Astrocyte (in vitro differentiated cells and primary cell): Measurements from ENCODE around the gene SYT8. TPM values are rescaled to one million over a fixed set of nuclear protein-coding genes. Genes with fewer than 3 reads are reported as not detected.

Source experiments
- DNase-seq: peaks from one replicate; pipeline ENCODE4 v3.0.0-alpha.2; 2010; ENCODE audit warnings: low read depth
- FAIRE-seq: peaks from 2 replicates; lab custom pipeline; 2011; peaks lifted over from hg19 to GRCh38; lab: Jason Lieb, UNC
- H2AFZ ChIP-seq: 2 replicates; pipeline ENCODE4 v1.6.0; 2012; ENCODE audit warnings: low read depth, low read length, inconsistent platforms
- H3K27ac ChIP-seq: 2 replicates; pipeline ENCODE4 v1.5.1; 2011; ENCODE audit warnings: low read depth, low read length, inconsistent platforms
- H3K27me3 ChIP-seq: 2 replicates; pipeline ENCODE4 v1.6.0; 2011; ENCODE audit warnings: low read length, inconsistent platforms; ENCODE audit not compliant: insufficient read depth
- H3K36me3 ChIP-seq: 2 replicates; pipeline ENCODE4 v1.5.1; 2011; ENCODE audit warnings: low read length, inconsistent platforms; ENCODE audit not compliant: insufficient read depth
- H3K4me1 ChIP-seq: 2 replicates; pipeline ENCODE4 v1.5.1; 2011; ENCODE audit warnings: low read length, inconsistent platforms; ENCODE audit not compliant: insufficient read depth
- H3K4me2 ChIP-seq: 2 replicates; pipeline ENCODE4 v1.6.0; 2012; ENCODE audit warnings: low read length, inconsistent platforms
- H3K4me3 ChIP-seq: 2 replicates; pipeline ENCODE4 v1.5.1; 2011; ENCODE audit warnings: low read depth, mild to moderate bottlenecking, low read length, inconsistent platforms; ENCODE audit not compliant: insufficient read depth
- H3K79me2 ChIP-seq: 2 replicates; pipeline ENCODE4 v1.6.0; 2012; ENCODE audit warnings: mild to moderate bottlenecking, low read length, inconsistent platforms; ENCODE audit not compliant: insufficient read depth
- H3K9ac ChIP-seq: 2 replicates; pipeline ENCODE4 v1.6.0; 2012; ENCODE audit warnings: mild to moderate bottlenecking, low read length, inconsistent platforms
- H3K9me3 ChIP-seq: 2 replicates; pipeline ENCODE4 v1.5.1; 2012; ENCODE audit warnings: low read depth, mild to moderate bottlenecking, low read length, inconsistent platforms; ENCODE audit not compliant: insufficient read depth
- H4K20me1 ChIP-seq: 2 replicates; pipeline ENCODE4 v1.6.0; 2012; ENCODE audit warnings: low read length, inconsistent platforms; ENCODE audit not compliant: insufficient read depth
- H3K27ac Mint-ChIP-seq: one replicate; pipeline ENCODE4 v1.8.0; 2021; ENCODE audit warnings: mild to moderate bottlenecking, mixed read lengths; ENCODE audit not compliant: unreplicated experiment
- H3K27me3 Mint-ChIP-seq: one replicate; pipeline ENCODE4 v1.8.0; 2021; ENCODE audit warnings: low read depth, mixed read lengths; ENCODE audit not compliant: unreplicated experiment
- H3K36me3 Mint-ChIP-seq: one replicate; pipeline ENCODE4 v1.8.0; 2021; ENCODE audit warnings: low read depth, mixed read lengths; ENCODE audit not compliant: unreplicated experiment
- H3K4me1 Mint-ChIP-seq: one replicate; pipeline ENCODE4 v1.8.0; 2021; ENCODE audit warnings: low read depth, mixed read lengths; ENCODE audit not compliant: unreplicated experiment
- H3K4me3 Mint-ChIP-seq: one replicate; pipeline ENCODE4 v1.8.0; 2021; ENCODE audit warnings: mild to moderate bottlenecking, moderate library complexity, mixed read lengths; ENCODE audit not compliant: unreplicated experiment
- H3K9me3 Mint-ChIP-seq: one replicate; pipeline ENCODE4 v1.8.0; 2021; ENCODE audit warnings: mild to moderate bottlenecking, mixed read lengths; ENCODE audit not compliant: unreplicated experiment
- CTCF ChIP-seq: IDR thresholded peaks from 2 replicates; pipeline ENCODE4 v1.5.1; 2011; ENCODE audit warnings: low read depth, mild to moderate bottlenecking, inconsistent platforms, low read length, moderate library complexity; ENCODE audit not compliant: insufficient read depth
- EZH2 ChIP-seq: IDR thresholded peaks from 2 replicates; pipeline ENCODE4 v1.6.1; 2012; ENCODE audit warnings: mild to moderate bottlenecking, low read length, inconsistent platforms; ENCODE audit not compliant: insufficient read depth
- total RNA-seq: library from RNA; stranded (reverse); gene quantifications from 2 replicates; pipeline ENCODE4 v1.2.1, GENCODE V29; 2021

SYT8 gene
- total RNA-seq, 1 donor from 2014 or later = 0.36 TPM

GRCh38 chr11:1854132-1854948 lies 19.6 kb downstream of the SYT8 start:
- Histone ChIP-seq H2AFZ (no peak overlapping the region), H3K9me3 (no peaks in the 10 kb centered on the region), H3K4me3 (no peak overlapping the region), H3K9ac (no peak overlapping the region), H3K36me3 (no peaks in the 10 kb centered on the region), H3K4me2 (no peak overlapping the region), H4K20me1 (no peaks in the 10 kb centered on the region), H3K27me3 (no peaks in the 10 kb centered on the region), H3K4me1 (no peaks in the 10 kb centered on the region), H3K27ac (no peak overlapping the region), H3K79me2 (no peaks in the 10 kb centered on the region)
- FAIRE-seq = no peak
- DNase-seq = no peak
- peaks cover 16% of the 10 kb centered on the region for H3K27me3 Mint-ChIP-seq
- TF ChIP-seq EZH2 = no peak
- TF ChIP-seq CTCF = no peak
- no peaks in the 10 kb centered on the region for H3K4me1 Mint-ChIP-seq
- no peak overlapping the region for H3K27ac Mint-ChIP-seq
- no peaks in the 10 kb centered on the region for H3K9me3 Mint-ChIP-seq
- H3K4me3 Mint-ChIP-seq = no peak overlapping the region
- no peaks in the 10 kb centered on the region for H3K36me3 Mint-ChIP-seq

GRCh38 chr11:1854949-1855885 lies 20.4 kb downstream of the SYT8 start:
- no peaks in the 10 kb centered on the region for H3K4me1 ChIP-seq
- H4K20me1 ChIP-seq = no peaks in the 10 kb centered on the region
- FAIRE-seq (no peak), DNase-seq (no peak)
- H3K79me2 ChIP-seq = no peaks in the 10 kb centered on the region
- Mint-ChIP-seq H3K4me3 (no peak overlapping the region), H3K4me1 (no peaks in the 10 kb centered on the region), H3K27ac (no peak overlapping the region), H3K27me3 (peaks cover 16% of the 10 kb centered on the region), H3K9me3 (no peaks in the 10 kb centered on the region), H3K36me3 (no peaks in the 10 kb centered on the region)
- no peaks in the 10 kb centered on the region for H3K27me3 ChIP-seq
- no peaks in the 10 kb centered on the region for H3K9me3 ChIP-seq
- no peak overlapping the region for H3K9ac ChIP-seq
- no peak overlapping the region for H3K27ac ChIP-seq
- no peak overlapping the region for H2AFZ ChIP-seq
- H3K4me2 ChIP-seq = no peak overlapping the region
- H3K4me3 ChIP-seq = no peak overlapping the region
- TF ChIP-seq EZH2 (no peak), CTCF (no peak)
- H3K36me3 ChIP-seq = no peaks in the 10 kb centered on the region
